B cell (primary cell): Measurements from ENCODE around the gene PNKD.
A peak's percentile ranks its signal among the peaks of the same experiment; 100 is the strongest.

ENCODE experiments used
- CTCF ChIP-seq: fragments of 200-600 bp; IDR thresholded peaks from one replicate; pipeline ENCODE4 v1.8.0; 2022; ENCODE audit warnings: antibody characterized with exemption, mild to moderate bottlenecking
- EZH2 ChIP-seq: IDR thresholded peaks from 2 replicates; pipeline ENCODE4 v1.6.1; 2012; ENCODE audit warnings: borderline replicate concordance, low read depth, mild to moderate bottlenecking, moderate library complexity, low read length; ENCODE audit not compliant: insufficient read depth, poor library complexity, severe bottlenecking

- TF ChIP-seq CTCF: peak; percentile 90
- no peak for TF ChIP-seq EZH2
Measured at GRCh38 chr2:218292048-218293014, 22.0 kb downstream of the PNKD start, which contains the start of gene TMBIM1.
